ENCODE data around the gene UBASH3A.

The UBASH3A gene

DNA sequence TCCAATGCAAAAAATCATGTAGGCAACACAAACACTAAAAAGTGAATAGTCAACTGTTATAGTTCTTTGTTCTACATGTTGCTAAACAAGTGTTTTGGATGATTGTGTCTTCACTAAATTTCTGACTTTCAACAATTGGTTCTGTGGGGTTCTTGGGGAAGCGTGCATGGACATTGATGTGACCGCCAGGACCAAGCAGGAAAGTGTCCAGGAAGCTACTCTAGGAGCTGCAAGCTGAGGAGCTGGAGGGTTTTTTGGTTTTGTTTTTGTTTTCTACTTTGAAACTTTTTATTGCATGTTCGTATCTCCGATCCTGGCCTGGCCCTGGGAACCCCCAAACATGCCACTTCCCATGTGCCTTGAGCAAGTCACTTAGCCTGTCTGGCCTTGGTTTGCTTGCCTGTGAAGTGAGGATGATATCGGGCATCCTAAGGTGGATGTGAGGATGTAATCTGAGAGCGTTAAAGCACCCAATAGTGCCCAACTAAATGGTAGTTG is 15.8 kb upstream of the UBASH3A start:
- no peak for DNase-seq (ENCODE audit: low read depth)
- TF ChIP-seq, protein P1, sequence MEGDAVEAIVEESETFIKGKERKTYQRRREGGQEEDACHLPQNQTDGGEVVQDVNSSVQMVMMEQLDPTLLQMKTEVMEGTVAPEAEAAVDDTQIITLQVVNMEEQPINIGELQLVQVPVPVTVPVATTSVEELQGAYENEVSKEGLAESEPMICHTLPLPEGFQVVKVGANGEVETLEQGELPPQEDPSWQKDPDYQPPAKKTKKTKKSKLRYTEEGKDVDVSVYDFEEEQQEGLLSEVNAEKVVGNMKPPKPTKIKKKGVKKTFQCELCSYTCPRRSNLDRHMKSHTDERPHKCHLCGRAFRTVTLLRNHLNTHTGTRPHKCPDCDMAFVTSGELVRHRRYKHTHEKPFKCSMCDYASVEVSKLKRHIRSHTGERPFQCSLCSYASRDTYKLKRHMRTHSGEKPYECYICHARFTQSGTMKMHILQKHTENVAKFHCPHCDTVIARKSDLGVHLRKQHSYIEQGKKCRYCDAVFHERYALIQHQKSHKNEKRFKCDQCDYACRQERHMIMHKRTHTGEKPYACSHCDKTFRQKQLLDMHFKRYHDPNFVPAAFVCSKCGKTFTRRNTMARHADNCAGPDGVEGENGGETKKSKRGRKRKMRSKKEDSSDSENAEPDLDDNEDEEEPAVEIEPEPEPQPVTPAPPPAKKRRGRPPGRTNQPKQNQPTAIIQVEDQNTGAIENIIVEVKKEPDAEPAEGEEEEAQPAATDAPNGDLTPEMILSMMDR (IDR thresholded peaks at IDR 0.05; ENCODE audit: low read length, missing control alignments), result no peak
- H3K4me3 ChIP-seq (replicated peaks; ENCODE audit: low read depth, low read length), result no peak overlapping the region

DNA sequence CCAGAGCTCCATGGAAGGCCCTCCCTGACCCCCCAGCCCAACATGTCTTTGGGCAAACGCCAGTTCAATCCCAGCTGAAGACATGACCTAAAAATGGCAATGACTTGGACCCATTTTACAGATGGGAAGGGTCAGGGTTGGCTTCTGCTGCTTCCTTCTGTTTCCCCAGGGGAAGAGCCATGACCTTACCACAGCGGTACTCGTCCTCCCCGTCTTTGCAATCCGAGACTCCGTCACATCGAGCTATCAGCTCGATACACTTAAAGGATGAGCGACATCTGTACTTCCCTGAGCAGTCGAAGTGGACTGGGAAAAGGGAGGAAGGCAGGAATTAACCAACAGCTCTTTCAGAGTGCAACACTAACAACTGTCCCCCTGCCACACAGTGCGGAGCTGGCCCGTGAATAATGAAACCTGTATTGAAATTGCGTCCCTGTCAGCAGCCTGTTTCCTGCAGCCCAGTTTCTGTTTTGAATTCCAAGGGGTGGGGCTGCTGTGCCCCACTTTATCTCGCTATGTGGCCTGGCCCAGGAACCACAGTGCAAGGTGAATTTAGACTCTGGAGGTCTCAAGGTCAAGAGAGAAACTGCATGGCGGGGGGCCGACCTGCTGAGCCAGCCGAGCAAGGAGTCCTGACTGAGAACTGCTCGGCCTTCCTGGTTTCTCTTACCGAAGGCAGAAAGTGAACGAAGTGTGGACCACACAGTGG is 14.8 kb upstream of the UBASH3A start:
- TF ChIP-seq, protein P1 (IDR thresholded peaks at IDR 0.05; ENCODE audit: low read length, missing control alignments), result no peak
- no peak for DNase-seq (ENCODE audit: low read depth)
- no peak overlapping the region for H3K4me3 ChIP-seq (replicated peaks; ENCODE audit: low read depth, low read length)

DNA sequence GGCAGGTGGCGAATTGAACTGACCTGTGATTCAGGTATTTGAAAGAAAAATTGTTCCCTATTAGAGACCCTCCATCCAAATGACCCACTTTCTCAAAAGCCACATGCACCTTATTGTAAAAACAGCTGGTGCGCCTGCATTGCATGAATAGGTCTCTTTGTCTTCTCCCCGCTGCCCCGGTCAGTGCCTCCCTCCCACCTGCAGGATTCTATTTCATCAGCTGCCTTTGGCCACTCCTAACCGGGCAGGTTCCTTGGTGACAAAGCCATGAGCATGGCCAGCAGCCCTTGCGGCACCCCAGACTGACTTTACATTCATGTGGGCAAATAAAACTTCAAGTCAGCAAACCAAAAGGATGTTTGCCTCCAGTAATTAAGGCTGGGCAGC is 14.3 kb upstream of the UBASH3A start:
- DNase-seq (ENCODE audit: low read depth), result no peak
- H3K4me3 ChIP-seq (replicated peaks; ENCODE audit: low read depth, low read length), result no peak overlapping the region
- TF ChIP-seq, protein P1 (IDR thresholded peaks at IDR 0.05; ENCODE audit: low read length, missing control alignments), result no peak

DNA sequence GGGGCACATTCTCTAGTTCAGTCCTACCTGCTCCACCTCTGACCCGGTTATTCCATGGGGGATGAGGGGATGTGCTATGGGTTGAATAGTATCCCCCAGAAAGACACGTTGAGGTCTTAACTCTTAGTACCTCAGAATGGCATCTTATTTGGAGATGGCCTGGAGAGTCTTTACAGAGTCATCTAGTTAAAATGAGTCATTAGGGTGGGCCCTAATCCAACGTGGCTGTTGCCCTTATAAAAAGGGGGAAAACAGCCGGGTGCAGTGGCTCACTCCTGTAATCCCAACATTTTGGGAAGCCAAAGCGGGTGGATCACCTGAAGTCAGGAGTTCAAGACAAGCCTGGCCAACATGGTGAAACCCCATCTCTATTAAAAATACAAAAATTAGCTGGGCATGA is 13.5 kb upstream of the UBASH3A start:
- TF ChIP-seq, protein P1 (IDR thresholded peaks at IDR 0.05; ENCODE audit: low read length, missing control alignments), result no peak
- DNase-seq (ENCODE audit: low read depth), result no peak
- no peak overlapping the region for H3K4me3 ChIP-seq (replicated peaks; ENCODE audit: low read depth, low read length)

DNA sequence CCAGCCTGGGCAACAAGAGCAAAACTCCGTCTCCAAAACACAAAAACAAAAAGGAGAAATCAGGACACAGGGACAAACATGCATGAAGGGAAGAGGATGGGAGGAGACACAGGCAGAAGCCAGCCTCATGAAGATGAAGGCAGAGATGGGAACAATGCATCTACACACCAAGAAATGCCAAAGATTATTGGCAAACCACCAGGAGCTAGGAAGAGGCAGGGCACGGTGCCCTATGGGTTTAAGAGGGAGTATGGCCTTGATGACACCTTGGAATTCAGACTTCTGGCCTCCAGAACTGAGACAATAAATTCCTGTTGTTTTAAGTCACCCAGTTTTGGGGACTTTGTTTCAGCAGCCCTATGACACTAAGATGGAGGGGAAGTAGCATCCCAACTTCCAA is 13.0 kb upstream of the UBASH3A start:
- DNase-seq (ENCODE audit: low read depth), result no peak
- H3K4me3 ChIP-seq (replicated peaks; ENCODE audit: low read depth, low read length), result no peak overlapping the region
- TF ChIP-seq, protein P1 (IDR thresholded peaks at IDR 0.05; ENCODE audit: low read length, missing control alignments), result no peak

DNA sequence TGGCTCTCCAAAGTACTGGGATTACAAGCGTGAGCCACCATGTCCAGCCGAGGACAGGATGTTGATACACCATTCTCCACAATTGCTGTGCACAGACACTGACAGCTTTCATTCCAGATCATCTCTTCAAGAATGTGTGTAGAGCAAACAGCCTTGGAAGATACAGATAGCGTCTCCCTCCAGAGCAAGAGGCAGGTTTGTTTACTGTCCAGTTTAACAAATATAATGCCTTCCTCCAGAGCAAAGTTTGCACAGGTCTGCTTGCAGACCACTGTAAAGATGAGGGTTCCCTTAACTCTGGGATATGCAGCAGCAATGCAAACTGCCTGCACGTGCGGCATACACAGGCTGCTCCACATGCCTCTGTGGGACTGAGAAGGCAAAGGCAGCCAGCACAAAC is 12.4 kb upstream of the UBASH3A start:
- H3K4me3 ChIP-seq (replicated peaks; ENCODE audit: low read depth, low read length), result no peak overlapping the region
- TF ChIP-seq, protein P1 (IDR thresholded peaks at IDR 0.05; ENCODE audit: low read length, missing control alignments), result no peak
- DNase-seq (ENCODE audit: low read depth), result no peak

Measured in fibroblast of pulmonary artery (primary cell).